ENCODE results near the gene SLC23A3. TPM values are rescaled to one million over a fixed set of nuclear protein-coding genes. Genes with fewer than 3 reads are reported as not detected.

SLC23A3 gene
- total RNA-seq, 1 donor from 2014 or later: 0.64 TPM

DNA sequence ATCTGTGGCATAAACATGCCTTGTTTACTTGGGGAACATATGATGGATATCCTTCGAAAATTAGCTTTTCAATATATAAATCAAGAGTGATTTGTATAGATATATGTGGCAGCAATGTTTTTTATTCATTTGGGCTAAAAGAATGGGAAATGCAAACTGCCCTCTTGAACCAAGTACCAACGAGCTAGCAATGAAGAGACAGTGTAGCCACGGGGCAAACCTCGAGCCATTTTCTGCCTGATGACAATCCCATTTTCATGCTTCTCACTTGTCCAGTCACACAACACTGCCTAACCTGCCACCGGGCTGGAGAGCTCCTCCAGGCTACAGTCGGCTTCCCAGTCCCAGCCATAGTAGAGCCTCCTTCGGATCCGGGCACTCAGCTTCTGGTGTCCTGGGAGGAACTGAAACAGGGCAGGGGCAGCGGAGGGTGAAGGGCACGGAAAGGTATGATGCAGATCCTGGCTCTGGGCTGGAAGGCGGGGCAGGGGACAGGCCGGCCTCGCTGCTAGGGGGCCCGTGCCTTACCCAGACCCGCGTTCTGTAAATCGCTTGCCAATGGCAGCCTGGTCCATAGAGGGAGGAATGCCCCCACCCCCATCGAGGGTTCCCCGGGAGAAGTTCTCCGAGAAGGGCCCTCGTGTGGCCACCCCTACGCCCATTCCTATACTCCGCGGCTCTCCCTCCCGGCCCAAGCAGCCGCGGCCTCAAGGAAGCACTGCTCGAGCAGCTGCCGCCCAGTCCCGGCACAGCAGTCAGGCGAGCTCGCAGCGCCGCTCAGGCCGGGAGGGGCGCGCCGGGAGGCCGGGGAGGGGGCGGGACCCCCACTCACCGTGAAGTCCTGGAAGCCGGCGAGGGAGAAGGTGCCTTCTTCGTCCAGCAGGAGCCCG, 6.3 kb upstream of the SLC23A3 start:
- peak; percentile 32 for ATAC-seq

DNA sequence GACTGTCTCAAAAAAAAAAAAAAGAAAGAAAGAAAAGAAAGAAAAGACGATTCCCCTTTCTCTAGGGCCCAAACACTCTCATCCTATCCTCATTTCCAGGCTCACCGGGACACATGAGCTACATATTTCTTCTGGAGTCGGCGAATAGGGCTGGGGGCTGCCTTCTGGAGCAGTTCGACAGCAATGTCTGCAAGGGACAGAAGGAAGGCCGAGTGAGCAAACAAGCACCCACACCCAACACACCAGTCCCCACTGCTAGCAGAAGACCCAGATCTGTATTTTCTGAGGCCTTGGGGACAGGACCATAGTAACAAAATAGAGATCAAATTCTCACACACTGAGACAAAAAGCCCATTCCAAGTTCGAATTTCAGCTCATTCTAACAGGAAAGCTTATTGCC, 5.7 kb upstream of the SLC23A3 start:
- no peak for ATAC-seq

DNA sequence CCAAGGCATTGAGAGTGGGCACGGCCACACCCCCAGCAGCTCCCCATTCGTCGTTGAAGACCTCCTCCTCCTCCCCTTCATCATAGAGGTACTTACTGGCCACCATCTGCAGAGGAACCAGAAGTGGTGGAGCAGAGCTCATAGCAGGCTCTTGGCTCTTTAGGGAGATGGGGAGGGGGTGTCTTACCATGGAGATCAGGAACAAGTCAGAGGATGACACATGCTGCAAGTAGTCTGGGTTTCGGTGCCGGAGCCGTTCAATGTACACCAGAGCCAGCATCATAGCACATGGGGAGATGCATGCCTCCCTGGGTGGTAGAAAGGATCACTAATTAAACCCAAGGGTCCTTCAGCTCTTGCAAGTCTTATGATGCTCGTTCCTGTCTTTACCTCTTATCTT, 5.0 kb upstream of the SLC23A3 start:
- no peak for ATAC-seq

DNA sequence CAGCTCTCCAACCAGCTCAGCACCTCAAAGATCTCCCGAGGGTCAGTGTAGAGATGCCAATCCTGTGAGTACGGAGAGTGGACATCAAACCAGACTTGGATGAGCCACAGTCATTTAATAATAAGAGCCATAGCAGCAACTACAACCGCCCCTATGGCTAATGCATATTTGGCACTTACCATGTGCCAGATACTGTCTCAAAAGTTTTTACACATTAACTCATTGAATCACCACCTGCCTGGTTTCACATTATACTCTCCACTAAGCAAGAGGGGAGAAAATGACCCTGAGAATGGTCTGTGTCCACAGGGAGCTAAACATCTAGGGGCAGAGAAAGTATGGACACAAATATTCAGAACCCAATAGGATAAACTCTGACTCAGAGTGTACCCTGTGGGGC, 4.3 kb upstream of the SLC23A3 start:
- ATAC-seq: no peak

DNA sequence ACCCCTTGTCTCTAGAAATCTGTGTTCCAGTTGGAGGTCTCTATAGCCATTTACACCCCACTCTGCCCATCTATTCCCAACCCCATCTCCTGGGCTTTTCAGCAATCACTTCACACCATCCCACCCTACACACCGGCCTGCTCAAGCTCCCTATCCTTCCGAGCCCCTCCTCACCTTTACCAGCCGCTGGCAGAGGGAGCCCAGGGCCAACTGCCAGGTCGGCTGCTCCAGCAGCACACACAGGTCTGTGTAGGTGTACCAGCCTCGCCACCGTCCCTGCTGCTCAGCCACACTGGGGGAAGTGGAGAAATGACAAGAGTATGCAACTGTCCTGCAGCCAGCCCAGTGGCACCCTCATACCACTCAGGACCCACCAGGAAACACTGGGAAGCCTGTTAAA, 3.3 kb upstream of the SLC23A3 start:
- no peak for ATAC-seq

DNA sequence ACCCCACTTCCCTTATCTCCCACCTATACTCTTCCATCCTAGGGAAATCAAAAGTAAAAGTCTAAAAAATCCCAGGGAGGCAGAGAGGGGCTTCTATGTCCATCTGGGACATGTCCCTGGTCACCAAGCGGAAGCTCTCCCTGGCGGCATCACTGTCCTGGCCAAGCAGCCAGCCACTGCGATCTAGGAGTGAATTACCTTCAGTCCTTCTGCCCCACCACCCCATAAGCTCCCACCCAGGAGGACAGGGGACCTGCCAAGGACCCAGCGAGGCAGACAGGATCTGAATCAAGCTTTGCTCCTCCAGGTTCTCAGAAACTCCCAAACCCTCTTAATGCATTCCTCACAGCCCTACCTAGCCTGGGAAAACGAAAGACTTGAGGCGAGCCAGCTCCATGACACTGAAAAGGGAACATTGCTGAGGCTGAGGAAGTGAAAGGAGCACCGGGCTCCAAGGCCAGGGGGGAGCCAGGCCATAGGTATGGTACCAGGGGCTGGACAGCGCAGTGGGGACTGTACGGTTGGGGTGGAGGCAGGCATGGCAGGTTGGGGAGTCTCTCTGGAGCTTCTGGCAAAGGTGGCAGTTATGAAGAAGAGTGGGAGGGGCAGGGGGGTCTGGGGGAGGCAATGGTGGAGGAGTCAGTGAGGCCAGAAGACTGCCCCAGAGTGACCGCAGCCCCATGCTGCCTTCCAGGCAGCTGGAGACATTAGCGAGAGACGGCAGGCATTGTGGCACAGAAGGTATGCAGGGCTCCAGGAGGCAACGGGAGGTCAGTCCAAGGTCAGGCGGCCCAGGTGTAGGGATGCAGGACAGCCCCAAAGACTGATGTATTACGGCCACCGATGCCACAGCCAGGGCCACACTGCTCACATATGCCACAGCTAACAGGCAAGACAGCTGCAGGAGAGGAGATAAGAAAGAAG, 2.7 kb upstream of the SLC23A3 start:
- no peak for ATAC-seq

DNA sequence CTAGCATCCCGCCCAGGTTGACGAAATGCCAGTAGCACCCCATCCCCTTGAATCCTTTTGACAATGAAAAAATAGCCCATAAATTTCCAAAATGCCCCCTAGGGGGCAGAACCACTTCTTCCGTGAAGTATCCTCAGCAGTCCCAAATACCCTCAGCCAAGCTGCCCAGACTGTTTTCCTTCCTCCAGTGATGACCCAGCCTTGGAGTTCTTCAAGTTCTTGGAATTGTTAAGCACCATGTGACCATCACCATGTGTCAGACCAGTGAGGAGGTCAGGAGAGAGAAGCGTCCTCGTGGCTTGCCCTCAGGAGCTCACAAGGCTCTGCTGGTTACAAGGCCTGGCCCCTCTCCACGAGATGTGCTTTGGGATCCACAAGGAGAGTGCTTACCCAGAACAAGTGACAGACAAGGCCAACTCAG, 1.4 kb upstream of the SLC23A3 start:
- ATAC-seq: peak; percentile 27

DNA sequence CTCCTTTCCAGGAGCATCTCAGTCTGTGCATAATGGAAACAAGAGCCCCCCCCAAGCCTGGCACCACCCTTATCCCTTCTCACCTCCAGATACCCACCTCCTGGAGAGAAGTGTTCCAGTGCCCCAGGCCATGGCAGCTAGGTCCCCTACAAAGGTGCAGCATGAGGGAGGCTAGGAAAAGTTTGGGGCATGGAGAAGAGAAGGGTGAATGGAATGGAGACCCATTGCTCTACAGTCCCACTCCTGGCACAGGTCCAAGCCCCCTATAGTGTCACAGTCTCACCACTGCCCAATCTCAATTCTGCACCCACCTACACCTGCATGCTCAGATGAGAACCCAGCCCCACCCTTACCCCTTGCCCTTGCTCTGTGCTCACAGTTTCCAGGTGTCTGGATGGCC, 897 bp downstream of the SLC23A3 start:
- peak; percentile 14 for ATAC-seq

DNA sequence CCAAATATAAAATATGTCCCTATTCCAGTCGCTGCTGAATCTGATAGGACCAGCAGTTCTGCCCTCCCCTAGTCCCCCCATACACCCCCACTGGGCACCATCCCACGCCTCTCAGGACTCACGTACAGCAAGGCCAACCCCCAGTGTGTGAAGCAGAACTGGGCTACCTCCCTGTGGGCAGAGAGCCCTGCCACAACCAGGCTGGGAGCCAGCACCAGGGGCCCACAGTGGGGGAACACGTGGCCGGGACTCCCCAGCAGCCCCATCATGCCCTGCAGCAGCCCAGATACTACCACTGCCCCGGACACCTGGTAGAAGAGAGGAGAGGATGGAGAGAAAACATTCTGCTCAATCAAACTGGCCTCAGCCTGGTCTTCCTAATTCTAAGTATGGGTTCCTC, 1.3 kb downstream of the SLC23A3 start:
- no peak for ATAC-seq

DNA sequence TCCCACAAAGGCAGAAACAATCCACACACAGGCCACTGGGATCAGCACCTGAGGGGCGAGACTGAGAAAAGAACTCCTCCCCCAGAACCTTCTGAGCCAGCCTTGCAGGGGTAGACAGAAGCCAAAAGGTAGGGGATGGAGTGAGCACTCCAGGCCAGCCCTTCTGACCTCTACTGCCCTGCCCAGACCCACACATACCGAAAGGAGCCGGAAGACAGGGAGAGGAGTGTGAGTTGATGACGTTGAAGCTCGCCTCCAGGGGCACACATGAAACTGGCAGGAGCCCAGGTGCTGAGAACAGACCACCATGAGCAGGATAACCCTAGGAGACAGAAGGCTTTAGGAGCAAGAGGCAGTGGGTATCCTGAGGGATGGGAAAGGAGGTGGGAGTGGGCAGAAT, 1.8 kb downstream of the SLC23A3 start:
- no peak for ATAC-seq

DNA sequence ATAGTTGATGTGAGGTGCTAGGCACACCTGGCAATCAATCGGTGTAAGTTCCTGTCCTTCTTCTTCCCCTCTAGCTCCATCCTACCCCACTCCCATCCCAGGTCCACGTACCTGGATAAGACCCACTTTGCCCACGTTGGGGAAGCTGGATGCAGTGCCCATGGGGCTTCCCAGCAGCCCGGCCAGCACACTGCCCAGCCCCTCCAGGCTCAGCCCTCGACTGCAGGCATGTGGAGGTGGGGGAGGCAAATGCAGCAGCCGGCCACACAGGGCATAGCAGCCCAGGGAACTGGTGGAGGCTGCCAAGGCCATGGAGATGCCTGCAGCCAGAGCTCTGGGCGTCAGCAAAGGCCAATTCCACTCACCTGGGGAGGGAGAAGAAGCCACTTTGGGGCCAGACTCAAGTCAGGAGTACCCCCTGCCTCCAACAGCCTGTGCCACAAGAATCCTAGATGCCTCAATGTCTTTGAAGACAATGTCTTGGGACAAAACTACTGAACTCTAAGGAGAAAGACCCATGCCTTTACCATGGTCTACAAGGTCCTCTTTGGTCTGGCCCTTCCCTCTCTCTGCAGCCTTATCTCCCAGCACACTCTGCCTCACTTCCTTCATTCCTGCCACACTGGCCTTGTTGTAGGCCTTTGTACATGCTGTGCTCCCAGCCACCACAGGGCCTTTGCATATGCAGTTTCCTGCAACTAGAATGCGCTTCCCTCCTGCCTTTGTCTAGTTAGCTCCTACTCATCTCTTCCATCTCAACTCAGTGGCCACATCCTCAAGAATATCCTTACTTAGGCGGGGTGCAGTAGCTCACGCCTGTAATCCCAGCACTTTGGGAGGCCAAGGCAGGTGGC, 4.5 kb downstream of the SLC23A3 start:
- no peak for ATAC-seq

DNA sequence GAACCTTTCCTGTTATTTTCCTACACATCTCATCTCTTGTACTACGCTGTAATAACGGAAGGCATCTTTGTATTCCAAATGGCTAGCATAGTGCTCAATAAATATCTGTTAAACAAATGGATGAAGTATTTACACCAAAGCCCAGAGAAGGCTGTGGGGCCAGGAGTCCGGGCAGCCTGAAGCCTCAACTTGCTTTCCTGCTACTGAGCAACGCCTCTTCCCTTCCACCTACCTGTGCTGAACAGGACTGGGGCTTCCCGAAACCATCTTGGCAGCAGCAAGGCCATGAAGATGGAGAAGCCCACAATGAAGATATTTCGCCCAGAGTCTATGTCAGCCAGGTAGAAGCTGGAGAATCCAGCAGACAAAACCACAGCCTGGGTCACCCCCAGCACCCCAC, 6.7 kb downstream of the SLC23A3 start:
- no peak for ATAC-seq

DNA sequence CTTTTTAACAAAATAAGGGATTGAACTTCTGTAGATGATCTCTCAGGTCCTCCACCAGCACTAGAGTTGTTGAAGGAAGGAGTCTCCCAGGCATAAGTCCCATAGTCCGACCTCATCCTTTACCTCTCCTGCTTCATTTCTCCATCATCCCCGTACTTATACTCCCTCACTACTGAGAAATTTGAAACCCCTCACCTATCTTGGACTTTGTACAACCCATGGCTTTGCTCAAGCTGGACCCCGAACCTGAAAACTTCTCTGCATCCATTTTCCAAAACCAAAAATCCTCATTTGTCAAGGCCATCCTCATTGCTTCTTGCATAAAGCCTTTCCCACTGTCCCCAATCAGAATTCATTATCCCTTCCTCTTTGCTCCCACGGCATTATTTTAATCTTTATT, 8.7 kb downstream of the SLC23A3 start:
- no peak for ATAC-seq

DNA sequence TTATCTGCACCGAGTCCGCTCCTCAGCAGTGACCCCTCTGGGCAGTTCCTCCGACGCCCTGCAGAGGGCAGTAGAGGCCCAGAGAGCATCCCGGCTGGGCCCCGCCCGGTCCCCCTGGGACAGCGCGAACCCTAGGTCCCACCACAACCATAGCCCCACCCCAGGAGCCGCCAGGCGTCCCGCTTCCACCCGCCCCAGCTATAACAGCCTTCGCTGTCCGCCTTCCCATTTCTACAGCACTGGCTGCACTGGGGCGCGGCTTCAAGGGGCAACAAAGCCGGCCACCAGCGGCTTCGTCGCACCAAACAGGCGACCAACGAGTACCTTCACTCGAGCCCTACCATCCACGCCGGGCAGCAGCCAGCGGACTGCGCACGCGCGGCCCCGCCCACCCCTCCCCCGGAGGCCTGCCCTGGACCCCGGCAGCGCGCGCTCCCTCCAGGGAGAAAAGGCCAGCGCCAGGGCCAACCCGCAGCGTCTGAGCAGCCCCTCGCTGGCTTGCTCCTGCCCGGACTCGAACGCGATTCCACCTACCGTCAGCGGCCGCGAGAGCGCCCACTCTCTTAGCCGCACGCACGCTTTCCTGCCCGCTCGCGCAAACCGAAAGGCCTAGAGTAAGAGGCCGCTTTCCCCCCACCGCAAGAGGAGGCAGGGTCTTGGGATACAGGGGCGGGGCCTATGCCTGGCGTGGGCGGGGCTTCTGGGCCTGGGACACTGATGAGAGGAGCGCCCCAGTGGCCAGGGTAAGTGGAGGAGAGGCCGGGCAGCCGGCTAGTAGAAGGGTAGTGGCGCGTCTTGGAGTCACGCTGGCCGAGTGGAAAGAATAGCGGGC, 9.4 kb downstream of the SLC23A3 start, which contains the start of gene NHEJ1:
Gene NHEJ1 (minus strand): TSS at position 630 of the 832 bp plus-strand sequence. CDS start 2,453 bp downstream, outside the sequence.
- ATAC-seq: peak; percentile 97

DNA sequence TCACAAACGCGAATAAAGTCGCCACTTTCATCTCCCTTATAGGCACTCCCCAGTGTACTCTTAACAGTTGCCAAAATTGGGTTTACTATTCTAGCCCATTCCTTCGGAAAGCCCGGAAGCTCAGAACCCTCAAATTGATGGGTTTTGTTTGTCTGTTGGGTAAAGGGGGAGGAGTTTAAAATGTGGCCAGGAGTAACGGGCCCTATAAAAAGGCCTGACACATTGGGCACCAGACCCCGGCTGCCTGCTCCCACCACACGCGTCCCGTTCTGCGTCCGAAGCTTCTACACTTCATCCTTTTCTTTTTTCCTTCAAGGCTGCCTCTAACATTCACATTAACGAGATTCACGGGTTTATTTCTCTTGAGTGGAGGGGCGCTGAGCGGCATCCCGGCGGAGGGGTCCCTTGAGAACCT, 10.1 kb downstream of the SLC23A3 start:
- no peak for ATAC-seq

DNA sequence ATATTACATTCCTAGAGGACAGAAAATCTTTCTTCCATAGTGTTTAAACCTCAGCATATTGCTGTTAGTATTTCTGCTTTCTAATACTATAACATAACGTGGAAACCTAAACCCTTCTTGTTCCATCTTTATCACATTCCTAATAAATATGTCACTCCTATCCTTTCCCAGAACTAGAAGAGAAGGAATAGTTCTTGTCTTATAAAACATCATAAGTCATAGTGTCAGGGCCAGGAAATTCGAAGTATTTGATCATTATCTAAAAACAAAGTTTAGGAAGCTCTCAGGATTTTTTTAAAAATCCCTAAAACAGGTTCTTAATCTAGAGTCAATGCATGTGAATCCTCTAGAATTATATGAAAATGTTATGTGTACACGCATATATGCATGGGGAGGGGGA, 11.2 kb downstream of the SLC23A3 start:
- no peak for ATAC-seq

DNA sequence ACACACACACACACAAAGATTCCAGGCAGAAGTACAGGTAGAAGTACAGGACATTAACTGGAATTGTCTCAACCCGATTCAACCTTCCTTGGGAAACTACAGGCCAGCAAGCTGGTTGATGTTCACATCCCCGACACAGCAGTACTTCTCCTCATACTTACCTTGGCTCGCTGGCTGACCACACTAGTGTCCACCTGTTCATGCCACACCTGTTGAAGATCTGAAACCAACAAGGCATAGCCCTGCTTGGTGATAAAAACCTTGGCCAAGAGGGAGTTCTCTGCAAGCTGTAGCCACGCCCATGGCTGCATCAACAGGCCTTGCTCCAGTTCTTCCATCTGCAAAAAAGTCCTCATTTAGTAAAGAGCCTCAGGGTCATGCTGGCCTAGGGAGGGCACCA, 11.8 kb downstream of the SLC23A3 start:
- ATAC-seq: no peak

DNA sequence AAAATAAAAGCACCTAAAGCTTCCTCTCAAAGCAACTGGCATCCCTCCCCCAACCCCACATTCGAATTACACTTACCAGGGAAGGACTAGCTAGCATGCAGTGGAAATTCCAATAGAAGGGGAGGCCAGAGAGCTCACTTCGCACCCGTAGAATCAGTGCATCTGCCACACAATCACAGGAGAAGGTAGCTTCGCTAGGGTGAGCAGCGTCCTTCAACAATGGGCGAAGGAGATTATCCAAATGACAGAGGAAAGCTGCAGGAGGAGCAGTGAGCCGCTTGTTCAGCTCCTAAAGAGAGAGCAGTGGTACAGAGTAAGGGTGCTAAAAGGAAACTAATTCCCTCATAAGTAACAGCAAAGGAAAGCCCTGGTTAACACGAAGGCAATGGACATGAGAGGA, 12.4 kb downstream of the SLC23A3 start:
- ATAC-seq: no peak

DNA sequence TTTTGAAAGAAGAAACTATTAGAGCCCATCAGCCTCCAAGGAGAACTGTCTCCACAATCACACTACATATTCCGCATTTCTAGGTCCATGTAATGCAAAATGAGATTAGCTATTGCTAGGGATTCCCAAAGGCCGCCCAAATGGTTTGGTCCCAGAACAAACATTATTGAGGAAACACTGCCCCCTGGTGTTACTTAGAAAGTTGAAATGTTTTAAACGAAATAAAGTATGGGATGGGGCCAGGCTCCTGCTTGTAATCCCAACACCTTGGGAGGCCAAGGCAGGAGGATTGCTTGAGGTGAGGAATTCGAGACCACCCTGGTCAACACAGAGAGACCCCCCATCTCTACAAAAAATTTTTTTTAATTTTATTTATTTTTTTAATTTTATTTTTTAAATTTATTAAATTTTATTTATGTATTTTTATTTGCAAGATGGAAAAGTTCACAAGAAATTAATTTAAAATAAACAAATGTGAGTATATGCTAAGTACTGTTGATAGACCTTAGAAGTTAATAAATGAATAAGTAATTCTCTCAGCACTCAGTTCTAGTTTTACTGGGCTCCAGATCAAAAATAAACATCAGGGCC, 14.7 kb downstream of the SLC23A3 start:
- peak; percentile 40 for ATAC-seq

DNA sequence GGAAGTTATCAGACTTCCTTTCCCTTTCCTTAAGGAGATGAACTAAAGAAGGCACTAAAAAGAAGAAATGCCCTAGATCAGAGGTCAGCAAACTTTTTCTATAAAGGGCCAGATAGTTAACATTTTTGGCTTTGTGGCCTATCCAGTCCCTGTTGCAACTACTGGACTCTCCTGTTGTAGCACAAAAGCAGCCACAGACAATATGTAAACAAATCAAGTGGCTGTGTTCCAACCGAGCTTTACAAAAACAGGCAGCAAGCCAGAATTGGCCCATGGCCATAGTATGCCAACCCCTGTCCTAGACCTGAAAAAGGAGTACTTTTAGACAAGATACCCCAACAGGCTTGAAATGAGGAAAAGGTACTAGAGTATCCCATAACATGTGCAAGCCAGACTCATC, 20.2 kb downstream of the SLC23A3 start:
- ATAC-seq: no peak

DNA sequence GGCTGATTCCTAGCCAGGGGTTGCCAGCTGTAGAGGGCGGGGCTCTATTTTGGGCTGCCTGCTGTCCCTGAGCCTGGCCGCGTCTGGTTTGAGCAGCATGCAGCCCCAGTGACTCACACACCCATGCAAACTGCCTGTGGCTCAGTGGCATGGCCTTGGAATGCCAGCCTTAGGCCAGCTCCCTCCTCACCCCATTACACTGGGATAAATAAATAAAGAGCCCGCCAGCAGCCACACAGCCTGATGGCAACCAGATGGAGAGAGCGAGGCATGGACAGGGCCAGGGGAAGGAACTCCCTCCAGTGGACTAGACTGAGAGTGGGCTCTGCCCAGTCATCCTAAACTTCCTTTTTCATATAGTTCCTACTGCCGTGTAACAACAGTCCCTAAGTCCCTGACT, 27.5 kb downstream of the SLC23A3 start:
- ATAC-seq: peak; percentile 77
